DMS 273 (cell line): Measurements from ENCODE around the gene MAD1L1.
"Not testable (repeated sequence)": the region's sequence is repeated elsewhere in the genome, so short reads cannot be mapped to it uniquely, and the experiment has no call there.

ENCODE experiments used
- DNase-seq: peaks from one replicate; lab custom pipeline; 2025; ENCODE audit not compliant: unreplicated experiment; lab: John Stamatoyannopoulos, UW

Gene MAD1L1

DNA sequence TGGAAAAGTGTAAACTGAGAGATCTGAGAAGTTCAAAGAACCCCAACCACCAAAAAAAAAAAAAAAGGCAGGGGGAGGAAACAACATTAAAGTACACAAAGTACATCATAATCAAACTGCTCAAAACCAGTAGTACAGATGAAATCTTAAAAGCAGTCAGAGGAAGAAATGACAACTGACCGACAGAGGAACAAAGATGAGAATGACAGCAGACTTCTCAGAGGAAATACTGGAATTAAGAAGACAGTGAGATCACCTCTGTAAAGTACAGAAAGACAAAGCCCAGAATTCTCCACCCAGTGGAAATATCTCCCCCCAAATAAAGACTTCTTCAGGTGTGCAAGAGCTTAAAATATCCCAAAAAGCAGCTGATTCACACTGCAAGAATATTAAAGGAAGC lies 403.1 kb downstream of the MAD1L1 start:
- DNase-seq = not testable (repeated sequence)

DNA sequence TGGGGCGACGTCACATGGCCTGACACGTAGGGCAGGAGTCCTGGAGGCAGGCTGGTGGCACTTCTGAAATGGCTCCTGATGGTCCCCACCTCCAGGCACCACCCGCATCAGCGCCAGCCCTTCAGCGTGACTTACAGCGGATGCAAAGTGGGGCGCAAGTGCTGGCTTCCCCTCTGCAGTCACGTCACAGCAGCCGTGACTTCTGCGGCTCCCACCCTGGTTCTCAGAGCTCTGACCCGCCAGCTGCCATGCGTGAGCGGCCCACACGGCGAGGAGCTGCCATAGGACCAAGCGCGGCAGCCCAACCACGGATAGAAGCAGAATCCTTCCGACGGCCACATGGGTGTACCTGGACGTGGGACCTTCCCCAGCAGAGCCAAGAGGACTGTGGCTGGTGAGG lies 403.6 kb downstream of the MAD1L1 start:
- DNase-seq = no peak

DNA sequence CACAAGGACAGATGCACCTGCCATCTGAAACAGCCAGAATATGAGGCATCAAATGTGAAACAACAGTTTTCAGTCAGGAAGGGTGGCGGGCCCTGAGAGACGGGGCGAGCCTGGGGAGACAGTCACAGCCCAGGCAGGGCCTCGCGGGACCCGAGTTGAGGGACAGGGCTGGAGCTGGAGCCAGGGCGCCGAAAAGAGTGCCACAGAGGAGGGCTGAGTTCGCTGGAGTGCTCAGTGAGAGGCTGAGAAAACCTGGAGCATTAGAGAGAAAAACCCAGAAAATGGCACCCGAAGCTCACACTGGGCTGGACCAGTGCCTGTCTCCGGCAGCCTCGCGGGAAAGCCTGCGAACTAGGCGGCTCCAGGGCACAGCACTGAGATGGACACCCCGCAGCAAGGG lies 404.6 kb downstream of the MAD1L1 start:
- DNase-seq = not testable (repeated sequence)

- DNase-seq = not testable (repeated sequence)
These were observed 405.2 kb downstream of the MAD1L1 start for GRCh38 chr7:1827521-1827981.

- not testable (repeated sequence) for DNase-seq
These were observed 405.8 kb downstream of the MAD1L1 start for GRCh38 chr7:1826931-1827330.

DNA sequence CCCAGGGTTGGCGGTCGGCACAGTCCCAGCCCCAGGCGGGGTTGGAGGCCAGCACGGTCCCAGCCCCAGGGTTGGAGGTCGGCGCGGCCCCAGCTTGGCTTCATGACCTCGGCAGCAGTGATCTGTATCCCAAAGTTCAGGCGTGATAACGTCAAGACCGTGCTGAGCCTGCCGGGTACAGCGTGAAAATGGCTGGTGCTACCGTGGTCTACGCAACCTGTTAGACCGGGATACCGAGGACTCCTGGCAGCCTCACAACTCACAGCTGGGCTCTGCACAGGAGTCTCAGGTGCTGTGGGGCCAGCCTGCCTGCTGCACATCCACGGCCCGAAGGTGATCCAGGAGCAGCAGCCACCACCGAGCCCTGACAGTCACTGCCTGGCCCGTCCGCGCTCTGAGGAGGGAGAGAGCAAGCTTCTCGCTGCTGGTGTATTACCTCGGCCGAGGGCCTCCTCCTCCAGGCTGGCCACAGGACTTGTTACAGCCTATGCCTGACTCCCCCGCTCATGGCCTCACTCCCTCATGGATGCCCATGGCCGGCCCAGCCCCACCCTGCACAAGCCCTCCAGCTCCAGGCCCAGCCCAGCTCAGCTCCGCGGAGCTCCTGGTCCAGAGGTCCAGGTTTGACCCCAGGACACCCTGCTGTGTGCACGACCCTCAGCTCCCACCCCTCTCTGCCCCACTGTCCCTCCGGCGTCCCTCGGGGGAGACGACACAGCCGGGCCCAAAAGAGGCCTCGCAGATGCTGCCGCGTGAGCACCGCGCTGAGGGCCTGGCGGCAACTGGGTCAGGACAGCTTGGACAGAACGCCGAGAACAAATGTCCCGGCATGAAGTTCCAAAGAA lies 406.6 kb downstream of the MAD1L1 start:
- no peak for DNase-seq

GRCh38 chr7:1825647-1825896 lies 407.2 kb downstream of the MAD1L1 start:
- DNase-seq = not testable (repeated sequence)

DNA sequence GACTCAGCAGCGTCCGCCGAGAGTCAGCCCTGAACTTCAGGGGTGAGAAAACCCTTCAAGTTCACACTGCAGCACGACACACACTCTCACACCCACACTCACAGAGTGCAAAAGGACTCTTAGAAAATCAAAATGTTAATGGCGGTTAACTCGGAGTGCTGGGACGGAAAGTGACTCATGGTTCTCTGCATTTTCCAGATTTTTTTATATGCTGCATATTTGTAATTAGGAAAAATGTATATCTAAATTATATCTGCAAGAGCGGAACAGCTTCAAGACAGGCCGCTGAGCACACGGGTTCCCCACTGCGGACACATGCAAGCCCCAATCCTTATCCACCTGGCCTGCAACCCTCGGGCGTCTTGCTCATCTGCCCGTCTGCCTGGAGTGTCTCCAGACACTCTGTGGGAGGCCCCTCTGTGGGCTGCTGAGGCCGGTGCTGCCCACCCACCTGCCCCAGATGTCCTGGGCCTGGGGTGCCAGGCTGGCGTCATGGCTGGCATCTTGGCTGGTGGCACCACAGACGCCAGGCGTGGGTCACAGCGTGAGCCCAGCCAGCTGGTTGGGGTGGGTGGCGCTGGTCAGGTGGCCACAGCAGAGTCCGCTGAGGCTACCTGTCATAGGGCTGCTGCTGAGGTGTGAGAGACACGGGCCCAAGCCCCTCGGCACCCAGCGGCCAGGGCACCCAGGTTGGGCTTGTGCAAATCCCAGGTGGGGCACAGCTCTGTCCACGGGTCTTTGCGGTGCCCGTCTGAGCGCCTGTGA lies 407.7 kb downstream of the MAD1L1 start:
- not testable (repeated sequence) for DNase-seq

DNA sequence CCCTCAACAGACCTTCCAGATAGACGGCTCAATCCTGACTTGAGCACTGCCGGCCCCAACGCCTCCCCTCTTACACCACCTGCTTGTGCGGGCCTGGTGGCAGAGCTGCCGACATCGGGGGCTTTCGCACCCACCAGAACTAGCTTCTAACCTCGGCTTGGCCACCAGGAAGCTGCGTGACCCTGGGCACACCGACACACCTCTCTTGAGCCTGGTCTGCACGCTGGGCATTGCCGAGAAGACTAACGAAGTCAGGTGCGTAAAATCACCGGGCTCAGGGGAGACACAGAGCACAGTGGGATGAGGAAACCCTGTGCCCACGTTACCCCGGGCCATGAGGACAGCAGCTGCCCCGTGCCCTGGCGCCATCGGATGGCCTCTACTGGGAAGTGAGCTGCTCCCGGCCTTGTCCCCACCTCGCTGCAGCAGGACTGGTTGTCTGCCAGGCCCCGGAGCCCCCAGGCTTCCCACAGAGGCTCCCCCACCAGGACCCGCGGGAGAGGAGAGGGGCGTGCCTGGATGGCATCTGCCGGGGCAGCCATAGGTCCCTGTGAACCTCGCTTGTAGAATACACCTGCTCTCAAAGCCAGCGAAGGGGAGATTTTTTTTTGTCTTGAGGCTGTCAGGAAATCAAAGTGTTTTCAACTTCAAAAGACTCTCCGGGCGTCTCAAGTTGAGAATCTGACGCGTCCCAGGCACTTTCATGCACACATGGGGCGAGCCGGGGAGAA lies 408.4 kb downstream of the MAD1L1 start:
- not testable (repeated sequence) for DNase-seq

DNA sequence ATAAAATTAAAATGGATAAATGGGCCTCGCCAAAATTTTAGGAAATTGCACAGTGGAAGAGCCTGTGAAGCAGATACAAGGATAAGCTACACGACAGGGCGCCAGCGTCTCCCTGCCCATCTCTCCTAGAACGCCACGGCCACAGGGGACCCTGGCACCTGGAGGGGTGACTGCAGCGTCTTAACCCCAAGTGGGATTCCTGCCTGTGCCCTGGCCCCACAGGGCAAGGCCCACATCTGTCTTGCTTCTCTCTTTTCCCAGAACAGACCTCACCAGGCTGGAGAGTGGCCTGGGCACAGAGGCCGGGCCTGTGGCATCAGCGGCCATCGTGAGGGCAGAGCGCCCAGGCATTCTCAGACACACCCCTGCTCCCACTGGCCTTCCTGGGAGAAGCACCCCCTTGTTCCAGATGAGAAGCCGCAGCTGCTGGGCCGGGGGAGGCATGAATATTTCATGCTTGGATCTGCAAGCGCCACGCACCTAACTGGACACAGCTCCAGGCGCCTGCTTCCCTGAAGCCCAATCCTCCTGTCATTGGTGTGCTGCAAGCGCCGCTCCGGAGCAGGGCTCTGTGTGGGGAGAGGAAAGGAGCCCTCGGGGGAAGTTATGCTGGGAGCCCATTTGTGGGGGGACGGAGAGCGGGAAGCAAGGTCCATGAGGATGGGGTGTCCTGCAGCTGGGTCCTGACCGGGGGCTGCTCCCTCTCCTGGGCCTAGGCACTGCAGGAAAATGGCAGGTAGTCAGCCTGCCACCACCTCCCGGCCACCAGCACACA lies 409.2 kb downstream of the MAD1L1 start:
- DNase-seq = no peak

GRCh38 chr7:1819259-1819841 lies 413.4 kb downstream of the MAD1L1 start:
- no peak for DNase-seq

DNA sequence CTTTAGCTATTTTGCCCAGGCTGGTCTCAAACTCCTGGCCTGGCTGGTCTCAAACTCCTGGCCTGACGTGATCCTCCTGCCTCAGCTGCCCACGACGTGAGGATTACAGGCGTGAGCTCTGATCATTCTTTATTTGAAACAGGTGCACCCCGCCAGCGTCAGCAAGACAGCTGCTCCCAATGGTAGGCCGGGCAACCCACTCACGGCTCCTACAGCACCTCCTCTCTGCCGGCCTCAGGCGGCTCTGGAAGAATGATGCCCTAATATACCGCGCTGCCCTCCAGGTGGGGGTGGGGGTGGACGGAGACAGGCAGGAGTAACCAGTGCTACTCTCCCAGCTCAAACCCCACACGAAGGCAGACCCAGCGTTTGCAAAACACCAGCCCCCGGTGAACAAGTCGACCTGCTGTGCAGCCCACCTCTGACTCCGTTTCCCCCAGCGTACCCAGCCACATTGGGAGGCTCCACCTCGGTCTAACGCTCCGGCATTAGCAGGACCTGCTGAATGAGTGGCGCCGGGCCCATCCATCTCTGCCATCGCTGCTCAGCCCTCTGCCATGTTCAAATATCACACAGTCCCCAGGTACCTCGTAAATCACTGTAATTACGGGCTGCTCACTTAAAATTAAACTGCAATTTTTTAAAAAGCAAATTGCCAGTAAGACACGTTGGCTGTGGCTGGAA lies 414.0 kb downstream of the MAD1L1 start:
- no peak for DNase-seq

- no peak for DNase-seq
These were observed 415.6 kb downstream of the MAD1L1 start for GRCh38 chr7:1817061-1817712.

GRCh38 chr7:1816451-1816850 lies 416.3 kb downstream of the MAD1L1 start:
- DNase-seq = peak; percentile 63

DNA sequence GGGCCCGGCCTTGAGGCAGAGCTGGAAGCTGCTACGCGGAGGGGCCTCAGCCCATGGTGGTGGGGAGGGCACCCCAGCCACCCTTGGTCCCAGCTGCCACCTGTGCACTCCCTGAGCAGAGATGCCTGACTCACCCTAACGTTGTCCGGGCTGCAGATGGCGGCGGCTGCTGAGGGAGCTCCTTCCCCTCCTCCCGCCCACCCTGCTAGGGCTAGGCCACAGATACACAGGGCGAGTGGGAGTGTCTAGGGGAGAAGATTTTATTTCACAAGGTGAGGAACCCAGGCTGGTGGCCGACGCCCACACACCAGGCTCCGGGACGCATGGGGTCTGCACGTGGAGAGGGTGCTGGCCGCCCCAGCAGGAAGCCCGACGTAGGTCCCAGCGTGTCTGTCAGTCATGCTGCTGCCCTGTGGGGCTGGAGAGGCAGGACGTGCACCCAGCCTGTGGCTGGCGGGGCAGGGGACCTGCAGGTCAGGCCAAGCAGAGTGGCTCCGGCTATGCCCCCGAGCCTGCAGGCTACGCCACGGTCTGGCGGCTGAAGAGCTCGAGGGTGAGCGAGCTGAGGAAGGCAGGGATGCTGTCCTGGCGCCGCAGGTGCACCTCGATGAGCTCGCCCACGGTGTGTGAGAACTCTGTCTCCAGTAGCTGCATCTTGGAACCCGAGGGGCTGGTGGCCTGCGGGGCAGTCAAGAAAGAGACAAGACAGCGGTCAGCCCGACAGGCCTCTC lies 417.0 kb downstream of the MAD1L1 start:
- peak; percentile 95 for DNase-seq

- DNase-seq = peak; percentile 99
These were observed 417.7 kb downstream of the MAD1L1 start for GRCh38 chr7:1815051-1815481.

- DNase-seq = no peak
These were observed 418.5 kb downstream of the MAD1L1 start for GRCh38 chr7:1814089-1814811.
